Activated T-cell treated with anti-CD3 and anti-CD28 coated beads, Interleukin-2, amount 50 U/mL, for 72 hours (primary cell): ENCODE measurements around the gene TBX20. TPM values are rescaled to one million over a fixed set of nuclear protein-coding genes. Genes with fewer than 3 reads are reported as not detected.

Source experiments
- ATAC-seq, 2 donors: fragments of 150-1000 bp; cut with Tn5 transposase; replicated peaks in 1 of 2; 2 replicates each; pipeline ENCODE4 v1.10.0; 2021; ENCODE audit warnings: moderate library complexity in 2 of 2, mild to moderate bottlenecking in 1 of 2
- DNase-seq, 2 donors: peaks; one replicate each; pipeline ENCODE4 v3.0.0; 2021 to 2022; ENCODE audit warnings: mixed read lengths in 1 of 2
- H3K27ac Mint-ChIP-seq: one replicate; pipeline ENCODE4 v1.8.0; 2022; ENCODE audit warnings: mild to moderate bottlenecking, moderate library complexity, mixed read lengths
- H3K27me3 Mint-ChIP-seq: one replicate; pipeline ENCODE4 v1.8.0; 2022; ENCODE audit warnings: low read depth, mixed read lengths
- H3K36me3 Mint-ChIP-seq, 2 donors: one replicate each; pipeline ENCODE4 v1.8.0; 2022; ENCODE audit warnings: mixed read lengths in 2 of 2, mild to moderate bottlenecking in 1 of 2; ENCODE audit not compliant: insufficient read depth in 2 of 2
- H3K4me1 Mint-ChIP-seq: one replicate; pipeline ENCODE4 v1.8.0; 2022; ENCODE audit warnings: low read depth, mixed read lengths
- H3K4me3 Mint-ChIP-seq, 2 donors: one replicate each; pipeline ENCODE4 v1.8.0; 2022; ENCODE audit warnings: mild to moderate bottlenecking in 2 of 2, mixed read lengths in 2 of 2, moderate library complexity in 2 of 2
- H3K9me3 Mint-ChIP-seq, 2 donors: one replicate each; pipeline ENCODE4 v1.8.0; 2022; ENCODE audit warnings: mixed read lengths in 2 of 2
- total RNA-seq, 2 donors: library from RNA; stranded (reverse); gene quantifications; one replicate each; pipeline ENCODE4 v1.2.3, GENCODE V29; 2022

The TBX20 gene
- total RNA-seq, 2 donors from 2014 or later: 0.16 TPM; not detected in 1

DNA sequence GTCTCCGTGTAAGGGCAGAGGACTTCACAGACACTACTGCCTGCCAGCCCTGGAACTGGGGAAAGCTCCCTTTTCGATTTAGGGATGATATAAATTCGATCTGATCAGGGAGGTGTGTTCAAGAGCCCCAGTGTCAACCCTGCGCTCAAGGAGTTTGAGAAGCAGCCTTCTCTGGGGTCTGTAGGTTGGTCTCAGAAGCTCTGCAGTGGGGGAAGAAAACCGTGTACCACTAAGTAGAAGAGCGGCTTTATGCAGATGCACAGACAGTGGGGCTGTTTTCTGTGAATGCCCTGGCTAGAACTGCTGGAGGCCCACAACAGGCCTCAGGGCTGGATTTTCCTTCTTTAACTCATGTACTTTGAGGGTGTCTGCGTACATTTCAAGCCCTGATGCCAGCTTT lies 6.3 kb upstream of the TBX20 start:
- DNase-seq: no peak
- Mint-ChIP-seq H3K4me3 (no peak overlapping the region), H3K9me3 (peaks cover 0 to 1% of the 10 kb centered on the region in 2 donors), H3K36me3 (peaks cover 0 to 1% of the 10 kb centered on the region in 2 donors), H3K4me1 (peaks cover 11% of the 10 kb centered on the region), H3K27ac (no peak overlapping the region), H3K27me3 (peaks cover 89% of the 10 kb centered on the region)
- ATAC-seq: no peak

GRCh38 chr7:35259523-35259908 lies 5.6 kb upstream of the TBX20 start:
- no peak overlapping the region for H3K27ac Mint-ChIP-seq
- peaks cover 0 to 1% of the 10 kb centered on the region in 2 donors for H3K9me3 Mint-ChIP-seq
- ATAC-seq (no peak), DNase-seq (no peak)
- no peak overlapping the region for H3K4me3 Mint-ChIP-seq
- peaks cover 1% of the 10 kb centered on the region in 2 donors for H3K36me3 Mint-ChIP-seq
- H3K27me3 Mint-ChIP-seq: peaks cover 86% of the 10 kb centered on the region
- peaks cover 13% of the 10 kb centered on the region for H3K4me1 Mint-ChIP-seq

DNA sequence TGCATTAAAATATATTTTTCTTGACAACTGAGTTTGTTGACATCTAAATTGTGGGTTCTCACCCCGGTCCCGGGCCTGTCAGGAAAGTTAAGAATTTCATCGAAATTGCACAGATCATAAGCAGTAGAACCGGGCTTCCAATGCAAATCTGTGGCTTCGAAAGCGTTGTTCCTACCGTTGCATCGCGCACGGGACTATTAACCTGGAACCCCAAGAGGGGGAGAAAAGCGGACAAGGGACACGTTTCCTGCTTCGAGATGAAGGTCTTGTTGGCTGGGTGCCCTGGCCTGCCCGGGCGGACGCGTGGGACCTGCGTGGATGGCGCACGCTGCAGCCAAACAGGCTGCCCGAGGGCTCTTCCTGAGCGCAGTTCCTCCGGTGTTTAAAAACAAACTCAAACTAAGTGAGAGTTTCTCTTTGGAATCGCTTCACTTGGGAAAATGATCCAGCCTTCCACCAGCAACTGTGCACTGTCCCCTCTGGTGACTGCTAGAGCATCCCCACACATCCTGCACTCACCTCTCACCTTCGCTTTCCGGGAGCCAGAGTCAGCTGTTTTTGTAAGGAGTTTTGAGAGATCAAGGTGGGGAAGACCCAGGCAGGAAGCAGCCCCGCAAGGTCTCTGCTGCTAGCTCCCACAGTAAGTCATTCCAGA lies 5.1 kb upstream of the TBX20 start:
- Mint-ChIP-seq H3K4me1 (peaks cover 17% of the 10 kb centered on the region), H3K27ac (peak overlapping the region; percentile 80), H3K36me3 (peaks cover 1% of the 10 kb centered on the region in 2 donors), H3K9me3 (peaks cover 0 to 1% of the 10 kb centered on the region in 2 donors), H3K4me3 (peak overlapping the region; percentile 21 to 53), H3K27me3 (peaks cover 88% of the 10 kb centered on the region)
- DNase-seq (no peak), ATAC-seq (no peak)

GRCh38 chr7:35258125-35258867 lies 4.4 kb upstream of the TBX20 start:
- Mint-ChIP-seq H3K36me3 (peaks cover 1% of the 10 kb centered on the region in 2 donors), H3K4me3 (peak overlapping the region; percentile 53 to 59), H3K4me1 (peaks cover 21% of the 10 kb centered on the region), H3K27ac (peak overlapping the region; percentile 80), H3K27me3 (peaks cover 84% of the 10 kb centered on the region), H3K9me3 (peaks cover 0 to 1% of the 10 kb centered on the region in 2 donors)
- DNase-seq (no peak), ATAC-seq (no peak)

GRCh38 chr7:35257251-35258124 lies 3.6 kb upstream of the TBX20 start:
- Mint-ChIP-seq H3K27me3 (peaks cover 84% of the 10 kb centered on the region), H3K36me3 (peaks cover 1 to 3% of the 10 kb centered on the region in 2 donors), H3K4me3 (peak overlapping the region; percentile 43 to 60), H3K4me1 (peaks cover 26% of the 10 kb centered on the region), H3K27ac (peak overlapping the region; percentile 50), H3K9me3 (no peaks in the 10 kb centered on the region)
- DNase-seq (no peak), ATAC-seq (no peak)

DNA sequence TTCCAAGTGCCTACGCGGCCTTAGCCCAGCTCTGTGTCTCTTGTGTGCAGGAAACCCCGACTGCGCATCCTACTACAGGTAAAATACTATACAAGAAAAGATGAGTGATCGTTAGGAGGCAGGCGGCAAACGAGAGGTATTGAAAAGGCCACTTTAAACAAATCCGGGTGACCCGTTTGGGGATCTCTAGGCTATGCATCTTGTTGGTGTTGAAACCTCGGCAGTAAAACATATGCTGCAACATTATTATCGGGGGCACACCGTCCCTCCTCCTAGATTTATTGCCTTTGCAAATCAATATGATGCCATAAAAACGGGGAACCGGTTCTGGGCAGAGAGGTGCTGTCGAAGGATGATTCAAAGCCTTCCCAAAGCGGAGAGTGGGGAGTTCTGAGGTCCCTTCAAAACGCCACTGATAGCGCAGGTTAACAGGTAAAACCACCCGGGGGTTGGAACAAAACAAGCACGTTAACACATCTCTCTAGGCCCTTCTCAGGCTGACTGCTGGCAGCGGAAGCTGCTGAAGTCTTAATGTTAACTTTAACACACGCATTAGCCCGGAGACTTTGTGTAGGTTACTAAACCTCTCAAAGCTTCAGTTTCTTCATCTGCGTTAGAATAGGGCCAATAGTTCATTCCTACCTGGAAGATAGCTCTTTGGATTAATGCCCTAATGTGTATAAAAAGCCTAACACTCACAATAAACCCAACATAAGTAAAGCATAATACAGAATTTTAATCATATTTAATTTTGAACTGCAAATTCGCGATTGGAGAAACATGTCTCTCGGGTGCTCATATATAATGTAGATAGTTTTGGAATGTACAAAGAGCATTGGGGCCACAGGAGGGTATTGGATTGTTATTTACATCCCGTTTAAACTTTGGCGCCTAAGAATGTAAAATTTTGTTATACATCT lies 2.6 kb upstream of the TBX20 start:
- peak overlapping the region in 1 of 2 donors; percentile 60 for H3K4me3 Mint-ChIP-seq
- H3K27ac Mint-ChIP-seq: peak overlapping the region; percentile 40

DNA sequence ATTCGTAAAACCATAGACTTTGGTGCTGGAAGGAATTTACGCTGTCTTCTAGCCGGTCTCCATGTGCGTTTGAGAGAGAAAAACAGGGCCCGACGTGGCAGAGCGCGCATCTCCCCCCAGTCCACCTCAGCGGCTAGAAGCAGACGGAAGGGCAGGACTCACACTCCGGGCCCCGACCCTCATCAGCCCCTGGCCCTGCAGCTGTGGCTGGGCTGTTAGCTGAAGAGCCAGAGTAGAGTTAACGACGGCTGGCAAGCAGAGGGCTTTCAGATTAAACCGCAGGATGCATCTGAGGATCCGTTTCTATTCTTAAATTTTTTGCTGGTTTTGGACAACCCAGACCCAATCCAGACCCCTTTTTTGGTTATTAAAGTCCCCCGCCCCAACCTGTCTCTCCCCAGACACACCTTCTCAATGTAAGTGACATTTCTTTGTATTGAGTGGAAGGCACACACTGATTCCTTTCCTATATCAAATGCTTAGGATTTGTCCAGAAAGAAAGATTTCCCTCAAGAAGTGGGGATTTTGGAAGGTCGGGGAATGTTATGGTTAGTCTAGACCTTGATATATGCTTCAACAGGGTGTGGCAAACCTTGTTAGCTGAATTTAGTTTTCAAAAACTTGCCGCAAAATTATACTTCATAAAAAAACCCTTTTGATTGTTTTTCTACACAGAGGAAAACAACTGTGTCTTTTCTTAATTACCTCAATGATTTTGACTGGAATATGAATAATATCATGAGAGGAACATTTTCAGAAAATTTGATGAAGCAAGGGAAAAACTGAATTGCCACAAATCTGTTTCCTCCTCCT lies 1.7 kb upstream of the TBX20 start:
- Mint-ChIP-seq H3K4me3 (no peak overlapping the region), H3K9me3 (no peaks in the 10 kb centered on the region), H3K36me3 (peaks cover 1 to 3% of the 10 kb centered on the region in 2 donors), H3K4me1 (peaks cover 32% of the 10 kb centered on the region), H3K27ac (no peak overlapping the region), H3K27me3 (peaks cover 84% of the 10 kb centered on the region)
- ATAC-seq: no peak
- no peak for DNase-seq

More for the DNA sequence above, 2.6 kb upstream of the TBX20 start:
- ATAC-seq (no peak), DNase-seq (no peak)
- Mint-ChIP-seq H3K36me3 (peaks cover 1 to 3% of the 10 kb centered on the region in 2 donors), H3K27me3 (peaks cover 84% of the 10 kb centered on the region), H3K4me1 (peaks cover 31% of the 10 kb centered on the region), H3K9me3 (no peaks in the 10 kb centered on the region)

- H3K27me3 Mint-ChIP-seq: peaks cover 84% of the 10 kb centered on the region
- no peak overlapping the region for H3K27ac Mint-ChIP-seq
- no peaks in the 10 kb centered on the region for H3K9me3 Mint-ChIP-seq
- H3K4me3 Mint-ChIP-seq: peak overlapping the region; percentile 45 to 67
- no peak for ATAC-seq
- DNase-seq: no peak
- peaks cover 32% of the 10 kb centered on the region for H3K4me1 Mint-ChIP-seq
- peaks cover 1 to 3% of the 10 kb centered on the region in 2 donors for H3K36me3 Mint-ChIP-seq
Measured at GRCh38 chr7:35254496-35255442, 869 bp upstream of the TBX20 start.

GRCh38 chr7:35253460-35253709 lies 515 bp downstream of the TBX20 start:
- H3K27me3 Mint-ChIP-seq: peaks cover 84% of the 10 kb centered on the region
- H3K4me3 Mint-ChIP-seq: peak overlapping the region; percentile 68 to 76
- H3K36me3 Mint-ChIP-seq: peaks cover under 1 to 3% of the 10 kb centered on the region in 2 donors
- no peak for ATAC-seq
- no peak overlapping the region for H3K27ac Mint-ChIP-seq
- no peak for DNase-seq
- H3K9me3 Mint-ChIP-seq: no peaks in the 10 kb centered on the region
- peaks cover 21% of the 10 kb centered on the region for H3K4me1 Mint-ChIP-seq

GRCh38 chr7:35252612-35253459 lies 1.1 kb downstream of the TBX20 start:
- Mint-ChIP-seq H3K9me3 (no peaks in the 10 kb centered on the region), H3K36me3 (peaks cover 0 to 3% of the 10 kb centered on the region in 2 donors), H3K27me3 (peaks cover 81% of the 10 kb centered on the region), H3K4me3 (peak overlapping the region; percentile 68 to 76), H3K27ac (peak overlapping the region; percentile 50), H3K4me1 (peaks cover 20% of the 10 kb centered on the region)
- no peak for ATAC-seq
- no peak for DNase-seq
